Stimulated activated CD4-positive, alpha-beta T cell treated with anti-CD3 and anti-CD28 coated beads, Interleukin-2, amount 100 ng/mL, for 4 hours (primary cell): ENCODE measurements around the gene HID1.
"Not testable (repeated sequence)": the region's sequence is repeated elsewhere in the genome, so short reads cannot be mapped to it uniquely, and the experiment has no call there.

Experiments
- DNase-seq: peaks from one replicate; pipeline ENCODE4 v3.0.0-alpha.2; 2020; ENCODE audit warnings: low read depth

Gene HID1

DNA sequence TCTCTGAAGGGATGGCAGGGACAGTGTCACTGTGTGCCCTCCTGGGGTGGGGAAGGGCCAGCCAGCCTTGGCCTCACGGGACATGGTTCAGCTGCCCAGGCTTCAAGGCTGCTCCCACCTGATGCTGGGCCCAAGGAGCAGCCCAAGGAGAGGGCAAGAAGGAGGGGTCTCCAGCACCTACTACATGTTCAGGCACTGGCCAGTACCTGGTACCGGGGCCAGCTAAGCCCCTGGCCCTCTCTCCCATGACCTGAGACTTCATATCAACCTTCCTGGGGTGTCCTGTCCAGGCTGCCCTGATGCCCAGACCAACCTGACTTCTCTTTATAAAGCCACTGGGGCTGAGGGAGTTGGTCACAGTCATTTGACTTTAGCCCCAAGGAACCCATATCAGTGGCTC is 50.8 kb downstream of the HID1 start:
- no peak for DNase-seq

GRCh38 chr17:74921026-74921681 is 51.4 kb downstream of the HID1 start:
- no peak for DNase-seq

DNA sequence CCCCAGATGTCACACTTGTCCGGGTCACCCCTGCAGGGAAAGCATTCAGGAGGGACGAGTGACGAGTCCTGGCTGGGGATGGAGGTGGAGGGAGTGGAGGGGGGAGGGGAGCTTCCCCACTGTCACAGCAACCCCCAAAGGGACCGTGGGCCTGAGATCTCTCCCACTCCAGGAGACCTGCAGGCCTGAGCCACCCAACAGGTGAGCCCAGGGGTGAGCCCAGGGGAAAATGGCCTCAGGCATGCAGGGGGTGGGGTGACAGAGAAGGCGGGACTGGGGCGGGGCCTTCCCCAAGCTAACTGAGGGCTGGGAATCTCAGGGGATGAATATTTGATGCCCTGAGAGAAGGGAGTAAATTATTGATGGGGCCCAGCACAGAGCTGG is 51.9 kb downstream of the HID1 start:
- DNase-seq: no peak

GRCh38 chr17:74920306-74920620 is 52.3 kb downstream of the HID1 start:
- no peak for DNase-seq

DNA sequence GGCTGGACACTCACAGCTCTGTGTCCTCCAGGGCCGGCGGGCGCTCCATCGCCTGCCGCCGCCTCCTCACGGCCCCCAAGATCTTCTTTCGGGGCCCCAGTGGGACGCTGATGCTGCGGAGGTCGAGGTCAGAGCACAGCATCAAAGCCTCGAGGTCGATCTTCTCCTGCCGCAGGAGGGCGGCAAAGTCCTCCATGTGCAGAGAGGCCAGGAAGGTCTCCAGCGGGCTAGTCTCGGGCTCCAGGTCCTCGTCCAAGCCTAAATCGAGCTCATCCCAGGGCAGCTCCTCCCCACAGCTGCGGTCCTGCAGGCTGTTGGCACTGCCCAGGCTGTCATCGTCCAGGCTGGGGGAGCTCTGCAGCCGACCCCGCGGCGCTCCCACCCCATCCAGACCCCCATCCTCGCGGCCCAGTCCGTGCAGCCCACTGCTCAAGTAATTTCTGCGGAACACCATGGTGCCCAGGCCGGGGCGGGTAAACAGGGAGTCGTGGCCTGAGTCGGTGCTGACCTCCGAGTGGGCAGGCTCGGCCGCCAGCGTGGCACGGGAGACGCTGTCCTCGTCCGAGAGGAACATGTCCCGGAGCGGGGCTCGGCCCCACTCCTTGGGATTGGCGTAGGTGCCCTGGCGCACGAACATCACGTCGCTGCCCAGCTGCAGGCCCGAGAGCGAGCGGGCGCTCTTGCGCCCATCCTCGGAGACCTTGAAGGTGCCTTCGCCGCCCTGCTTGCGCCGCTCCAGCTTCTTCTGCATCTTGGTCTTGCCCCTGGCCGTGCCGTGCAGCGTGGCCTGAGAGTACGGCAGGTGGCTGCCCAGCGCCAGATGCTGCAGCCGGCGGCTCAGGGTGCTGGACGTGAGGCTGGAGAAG is 52.9 kb downstream of the HID1 start:
- DNase-seq: no peak

DNA sequence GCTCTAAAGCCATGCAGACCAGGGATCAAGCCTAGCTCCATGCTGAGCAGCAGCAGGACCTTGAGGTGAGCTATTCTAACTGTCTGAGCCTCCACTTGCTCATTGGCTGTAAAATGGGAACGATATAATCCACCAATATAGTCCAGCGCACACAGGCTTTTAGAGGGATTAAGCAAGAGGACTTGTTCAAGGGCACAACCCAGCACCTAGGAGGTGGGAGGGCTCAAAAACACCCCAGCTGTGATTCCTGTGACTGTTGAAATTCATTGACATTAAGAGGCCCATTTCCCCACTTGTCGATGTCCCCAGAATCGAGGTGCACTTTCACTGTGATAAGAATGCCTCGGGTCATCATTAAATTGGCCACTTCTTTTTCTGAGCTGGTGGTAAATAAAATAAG is 53.7 kb downstream of the HID1 start:
- no peak for DNase-seq

- no peak for DNase-seq
These were observed 55.1 kb downstream of the HID1 start for GRCh38 chr17:74917430-74917829.

DNA sequence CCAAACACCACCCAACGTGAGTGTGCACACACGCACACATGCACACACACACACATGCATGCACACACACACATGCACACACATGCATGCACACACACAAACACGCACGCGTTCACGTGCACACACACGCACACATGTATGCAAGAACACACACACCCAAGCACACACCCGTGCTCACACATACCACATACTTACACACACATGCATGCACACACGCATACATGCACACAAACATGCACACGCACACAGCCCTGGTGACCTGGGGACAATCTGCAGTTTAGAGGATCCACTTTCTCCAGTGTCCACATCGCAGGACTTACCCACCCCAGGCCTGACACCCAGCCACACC is 55.7 kb downstream of the HID1 start:
- DNase-seq: no peak

- no peak for DNase-seq
These were observed 56.3 kb downstream of the HID1 start for GRCh38 chr17:74916136-74916850.

DNA sequence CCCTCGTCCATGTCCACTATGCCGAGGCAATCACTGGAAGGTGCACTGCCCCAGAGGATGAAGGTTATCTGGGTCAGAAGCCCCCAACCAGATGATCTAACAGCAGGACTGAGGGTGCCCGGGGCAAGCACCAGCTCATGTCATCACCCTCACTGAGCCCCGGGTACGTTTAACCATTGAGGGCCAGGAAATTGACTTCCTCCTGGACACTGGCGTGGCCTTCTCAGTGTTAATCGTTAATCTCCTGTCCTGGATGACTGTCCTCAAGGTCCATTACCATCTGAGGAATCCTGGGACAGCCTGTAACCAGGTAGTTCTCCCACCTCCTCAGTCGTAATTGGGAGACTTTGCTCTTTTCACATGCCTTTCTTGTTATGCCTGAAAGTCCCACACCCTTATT is 61.1 kb downstream of the HID1 start:
- not testable (repeated sequence) for DNase-seq

- not testable (repeated sequence) for DNase-seq
These were observed 63.5 kb downstream of the HID1 start for GRCh38 chr17:74909097-74909496.

GRCh38 chr17:74907012-74907411 is 65.5 kb downstream of the HID1 start:
- DNase-seq: no peak

DNA sequence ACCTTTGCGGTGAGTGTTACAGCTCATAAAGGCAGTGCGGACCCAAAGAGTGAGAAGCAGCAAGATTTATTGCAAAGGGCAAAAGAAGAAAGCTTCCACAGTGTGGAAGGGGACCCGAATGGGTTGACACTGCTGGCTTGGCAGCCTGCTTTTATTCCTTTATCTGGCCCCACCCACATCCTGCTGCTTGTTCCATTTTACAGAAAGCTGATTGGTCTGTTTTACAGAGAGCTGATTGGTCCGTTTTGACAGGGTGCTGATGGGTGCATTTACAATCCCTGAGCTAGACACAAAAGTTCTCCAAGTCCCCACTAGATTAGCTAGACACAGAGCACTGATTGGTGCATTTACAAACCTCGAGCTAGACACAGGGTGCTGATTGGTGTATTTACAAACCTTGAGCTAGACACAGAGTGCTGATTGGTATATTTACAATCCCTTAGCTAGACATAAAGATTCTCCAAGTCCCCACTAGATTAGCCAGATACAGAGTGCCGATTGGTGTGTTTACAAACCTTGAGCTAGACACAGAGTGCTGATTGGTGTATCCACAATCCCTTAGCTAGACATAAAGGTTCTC is 66.3 kb downstream of the HID1 start:
- not testable (repeated sequence) for DNase-seq

GRCh38 chr17:74904687-74905409 is 67.7 kb downstream of the HID1 start:
- no peak for DNase-seq

GRCh38 chr17:74903671-74904070 is 68.9 kb downstream of the HID1 start:
- DNase-seq: no peak

GRCh38 chr17:74903034-74903433 is 69.5 kb downstream of the HID1 start:
- no peak for DNase-seq

GRCh38 chr17:74901353-74902135 is 71.0 kb downstream of the HID1 start:
- no peak for DNase-seq
